ENCODE data around the gene KRTAP10-5.

Gene KRTAP10-5

GRCh38 chr21:44583800-44584147 lies 3.4 kb upstream of the KRTAP10-5 start:
- no peak for TF ChIP-seq CTCF (IDR thresholded peaks at IDR 0.05; ENCODE audit: control insufficient read depth, insufficient read depth, low read depth, low read length, missing control alignments)
- no peak overlapping the region for H3K4me3 ChIP-seq (ENCODE audit: control insufficient read depth, low read depth, low read length)
- DNase-seq (ENCODE audit: low read depth): no peak

- H3K4me3 ChIP-seq (ENCODE audit: control insufficient read depth, low read depth, low read length): no peak overlapping the region
- no peak for TF ChIP-seq CTCF (IDR thresholded peaks at IDR 0.05; ENCODE audit: control insufficient read depth, insufficient read depth, low read depth, low read length, missing control alignments)
- no peak for DNase-seq (ENCODE audit: low read depth)
Measured at GRCh38 chr21:44583089-44583799, 2.8 kb upstream of the KRTAP10-5 start.

GRCh38 chr21:44582055-44582454 lies 1.7 kb upstream of the KRTAP10-5 start:
- no peak for TF ChIP-seq CTCF (IDR thresholded peaks at IDR 0.05; ENCODE audit: control insufficient read depth, insufficient read depth, low read depth, low read length, missing control alignments)
- no peak for DNase-seq (ENCODE audit: low read depth)
- H3K4me3 ChIP-seq (ENCODE audit: control insufficient read depth, low read depth, low read length): no peak overlapping the region

- H3K4me3 ChIP-seq (ENCODE audit: control insufficient read depth, low read depth, low read length): no peak overlapping the region
- no peak for TF ChIP-seq CTCF (IDR thresholded peaks at IDR 0.05; ENCODE audit: control insufficient read depth, insufficient read depth, low read depth, low read length, missing control alignments)
- DNase-seq (ENCODE audit: low read depth): no peak
Measured at GRCh38 chr21:44581158-44581557, 754 bp upstream of the KRTAP10-5 start.

GRCh38 chr21:44579833-44580144 lies 615 bp downstream of the KRTAP10-5 start:
- H3K4me3 ChIP-seq (ENCODE audit: control insufficient read depth, low read depth, low read length): no peak overlapping the region
- no peak for TF ChIP-seq CTCF (IDR thresholded peaks at IDR 0.05; ENCODE audit: control insufficient read depth, insufficient read depth, low read depth, low read length, missing control alignments)
- no peak for DNase-seq (ENCODE audit: low read depth)

GRCh38 chr21:44579056-44579832 lies 1.2 kb downstream of the KRTAP10-5 start:
- no peak for DNase-seq (ENCODE audit: low read depth)
- H3K4me3 ChIP-seq (ENCODE audit: control insufficient read depth, low read depth, low read length): no peak overlapping the region
- TF ChIP-seq CTCF (IDR thresholded peaks at IDR 0.05; ENCODE audit: control insufficient read depth, insufficient read depth, low read depth, low read length, missing control alignments): no peak
